Dendritic cell treated with granulocyte-macrophage colony-stimulating factor and Interleukin-4, amounts not matched to agents 40 ng/mL and 50 ng/mL, for 4 days (primary cell): Measurements from ENCODE around the gene MLF2.

ENCODE experiments used
- H3K27ac Mint-ChIP-seq: one replicate; pipeline ENCODE4 v1.8.0; 2022; ENCODE audit warnings: mild to moderate bottlenecking, mixed read lengths
- H3K27me3 Mint-ChIP-seq: one replicate; pipeline ENCODE4 v1.8.0; 2022; ENCODE audit warnings: mild to moderate bottlenecking, mixed read lengths
- H3K36me3 Mint-ChIP-seq: one replicate; pipeline ENCODE4 v1.8.0; 2022; ENCODE audit warnings: low read depth, mixed read lengths
- H3K4me1 Mint-ChIP-seq: one replicate; pipeline ENCODE4 v1.8.0; 2022; ENCODE audit warnings: low read depth, mixed read lengths
- H3K4me3 Mint-ChIP-seq: one replicate; pipeline ENCODE4 v1.8.0; 2022; ENCODE audit warnings: mild to moderate bottlenecking, moderate library complexity, mixed read lengths
- H3K9me3 Mint-ChIP-seq: one replicate; pipeline ENCODE4 v1.8.0; 2022; ENCODE audit warnings: mixed read lengths
- intact Hi-C: fragments of 100-400 bp; cut with micrococcal nuclease; formaldehyde crosslinking; loops from one replicate; pipeline ENCODE4 v1.15.0; 2022

The MLF2 gene

GRCh38 chr12:6772726-6773589 is 20.0 kb upstream of the MLF2 start:
- Mint-ChIP-seq H3K27ac (peak overlapping the region; percentile 88), H3K27me3 (peaks cover 83% of the 10 kb centered on the region), H3K36me3 (peaks cover 22% of the 10 kb centered on the region)

DNA sequence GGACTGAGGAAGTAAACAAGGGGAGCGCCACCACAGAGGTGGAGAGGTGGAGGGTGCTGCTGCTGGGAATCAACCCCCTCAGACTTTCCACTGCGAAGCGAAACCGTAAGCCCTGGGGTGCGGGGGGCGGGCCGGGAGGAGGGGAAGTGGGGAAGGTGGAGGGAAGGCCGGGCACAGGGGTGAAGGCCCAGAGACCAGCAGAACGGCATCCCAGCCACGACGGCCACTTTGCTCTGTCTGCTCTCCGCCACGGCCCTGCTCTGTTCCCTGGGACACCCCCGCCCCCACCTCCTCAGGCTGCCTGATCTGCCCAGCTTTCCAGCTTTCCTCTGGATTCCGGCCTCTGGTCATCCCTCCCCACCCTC is 19.4 kb upstream of the MLF2 start, which contains the start of gene LAG3:
LAG3 (plus strand) TSS at position 190 of the 365 bp plus-strand sequence. CDS start 333 bp downstream, outside the sequence.
- H3K36me3 Mint-ChIP-seq = peaks cover 28% of the 10 kb centered on the region
- H3K4me1 Mint-ChIP-seq = peaks cover 77% of the 10 kb centered on the region
- intact Hi-C loops = no loop called here
- peaks cover 83% of the 10 kb centered on the region for H3K27me3 Mint-ChIP-seq
- peak within 1 kb of the TSS; percentile 52 for H3K4me3 Mint-ChIP-seq
- no peaks in the 10 kb centered on the region for H3K9me3 Mint-ChIP-seq
- H3K27ac Mint-ChIP-seq = peak within 1 kb of the TSS; percentile 88

More at GRCh38 chr12:6772726-6773589, 20.0 kb upstream of the MLF2 start:
- Mint-ChIP-seq H3K4me3 (peak overlapping the region; percentile 52), H3K4me1 (peaks cover 72% of the 10 kb centered on the region), H3K9me3 (no peaks in the 10 kb centered on the region)
- intact Hi-C loops = no loop called here

- intact Hi-C loops = no loop called here
- Mint-ChIP-seq H3K27ac (peak overlapping the region; percentile 88), H3K4me3 (peak overlapping the region; percentile 33), H3K9me3 (no peaks in the 10 kb centered on the region), H3K36me3 (peaks cover 34% of the 10 kb centered on the region), H3K27me3 (peaks cover 81% of the 10 kb centered on the region), H3K4me1 (peaks cover 80% of the 10 kb centered on the region)
Measured at GRCh38 chr12:6771509-6772330, 18.8 kb upstream of the MLF2 start.

GRCh38 chr12:6771091-6771495 is 18.2 kb upstream of the MLF2 start:
- intact Hi-C loops = no loop called here
- Mint-ChIP-seq H3K27me3 (peaks cover 74% of the 10 kb centered on the region), H3K27ac (peak overlapping the region; percentile 88), H3K4me1 (peaks cover 80% of the 10 kb centered on the region), H3K9me3 (no peaks in the 10 kb centered on the region), H3K4me3 (peak overlapping the region; percentile 60), H3K36me3 (peaks cover 35% of the 10 kb centered on the region)

- Mint-ChIP-seq H3K27me3 (peaks cover 70% of the 10 kb centered on the region), H3K4me3 (peak overlapping the region; percentile 60), H3K27ac (peak overlapping the region; percentile 88), H3K36me3 (peaks cover 35% of the 10 kb centered on the region), H3K4me1 (peaks cover 84% of the 10 kb centered on the region), H3K9me3 (no peaks in the 10 kb centered on the region)
- intact Hi-C loops = no loop called here
Measured at GRCh38 chr12:6770600-6770999, 17.7 kb upstream of the MLF2 start.

DNA sequence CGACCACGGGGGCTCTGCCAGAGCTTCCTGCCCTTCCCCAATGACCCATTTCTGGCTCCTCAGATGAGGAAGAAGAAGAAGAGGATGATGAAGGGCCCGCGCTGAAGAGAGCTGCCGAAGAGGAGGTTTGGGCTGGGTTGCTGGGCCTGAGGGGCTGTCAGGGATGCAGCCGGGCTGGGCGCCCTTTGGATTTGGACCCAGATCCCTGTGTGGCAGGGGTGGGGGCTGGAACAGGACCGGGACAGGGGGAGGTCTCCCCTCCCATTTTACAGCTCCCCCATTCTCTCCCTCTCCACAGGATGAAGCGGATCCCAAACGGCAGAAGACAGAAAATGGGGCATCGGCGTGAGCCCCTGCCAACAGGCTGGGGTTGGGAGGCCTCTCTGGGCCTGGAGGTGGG is 17.2 kb upstream of the MLF2 start:
- H3K4me1 Mint-ChIP-seq = peaks cover 90% of the 10 kb centered on the region
- H3K9me3 Mint-ChIP-seq = no peaks in the 10 kb centered on the region
- peaks cover 35% of the 10 kb centered on the region for H3K36me3 Mint-ChIP-seq
- H3K27ac Mint-ChIP-seq = peak overlapping the region; percentile 88
- peak overlapping the region; percentile 37 for H3K4me3 Mint-ChIP-seq
- intact Hi-C loops = no loop called here
- H3K27me3 Mint-ChIP-seq = peaks cover 69% of the 10 kb centered on the region

DNA sequence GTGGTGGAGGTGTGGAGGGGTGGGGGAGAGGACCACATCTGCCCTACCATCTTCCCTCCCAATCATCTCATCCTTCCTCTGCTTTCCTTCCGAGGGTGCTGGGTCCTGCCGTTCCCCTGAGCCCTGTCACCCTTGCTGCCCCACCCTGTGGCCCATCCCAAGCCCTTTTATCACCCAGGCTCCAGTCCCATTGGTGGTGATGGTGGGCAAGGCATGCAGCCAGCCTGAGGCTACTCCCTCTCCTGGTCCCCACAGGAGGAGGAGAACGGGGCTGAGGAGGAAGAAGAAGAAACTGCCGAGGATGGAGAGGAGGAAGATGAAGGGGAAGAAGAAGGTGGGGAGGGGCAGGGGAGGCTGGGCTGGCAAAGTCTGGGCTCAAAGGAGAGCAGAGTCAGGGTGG is 16.7 kb upstream of the MLF2 start:
- H3K4me3 Mint-ChIP-seq = peak overlapping the region; percentile 37
- intact Hi-C loops = no loop called here
- peaks cover 66% of the 10 kb centered on the region for H3K27me3 Mint-ChIP-seq
- H3K9me3 Mint-ChIP-seq = no peaks in the 10 kb centered on the region
- peak overlapping the region; percentile 88 for H3K27ac Mint-ChIP-seq
- H3K36me3 Mint-ChIP-seq = peaks cover 35% of the 10 kb centered on the region
- peaks cover 90% of the 10 kb centered on the region for H3K4me1 Mint-ChIP-seq

DNA sequence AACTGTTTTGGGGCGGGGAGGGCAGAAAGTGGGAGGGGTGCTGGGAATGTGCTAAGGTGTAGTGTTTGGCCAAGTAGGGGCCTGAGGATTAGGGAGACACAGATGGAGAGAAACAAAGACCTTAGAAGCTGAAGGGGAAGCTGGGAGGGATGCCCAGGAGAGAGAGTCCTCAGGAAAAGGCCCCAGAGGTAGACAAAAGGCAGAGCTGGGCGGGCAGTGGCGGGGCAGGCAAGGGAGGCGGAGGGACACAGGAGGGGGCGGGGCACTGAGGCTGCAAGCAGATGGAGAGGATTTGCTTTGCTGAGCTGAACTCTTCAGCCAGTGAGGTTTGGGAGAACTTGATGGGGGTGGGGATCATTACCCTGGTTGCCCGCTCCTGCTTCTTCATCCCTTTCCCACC is 16.0 kb upstream of the MLF2 start:
- peaks cover 66% of the 10 kb centered on the region for H3K27me3 Mint-ChIP-seq
- intact Hi-C loops = no loop called here
- peaks cover 35% of the 10 kb centered on the region for H3K36me3 Mint-ChIP-seq
- no peak overlapping the region for H3K4me3 Mint-ChIP-seq
- peak overlapping the region; percentile 88 for H3K27ac Mint-ChIP-seq
- no peaks in the 10 kb centered on the region for H3K9me3 Mint-ChIP-seq
- peaks cover 90% of the 10 kb centered on the region for H3K4me1 Mint-ChIP-seq

DNA sequence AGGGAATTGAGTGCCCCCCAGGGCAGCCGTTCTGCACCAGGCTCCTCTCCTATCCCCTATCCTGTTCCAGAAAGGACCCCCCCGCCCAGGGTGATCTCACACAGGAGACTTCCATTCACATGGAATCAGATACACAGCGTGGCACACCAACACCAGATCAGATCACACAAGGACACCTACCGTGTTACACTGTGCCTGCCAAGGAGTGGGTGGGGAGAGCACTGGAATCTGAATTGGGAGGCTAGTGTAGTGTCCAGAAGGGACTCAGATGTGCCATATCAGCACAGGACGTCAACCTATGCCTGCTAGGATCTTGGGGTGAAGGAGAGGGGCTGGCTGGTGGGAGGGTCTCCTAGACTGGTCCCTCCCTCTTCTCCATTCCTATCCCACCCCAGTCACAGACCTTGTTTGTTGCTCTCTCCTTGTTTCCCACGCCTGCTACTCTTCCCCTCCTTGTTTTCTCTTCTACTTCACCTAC is 15.5 kb upstream of the MLF2 start:
- H3K36me3 Mint-ChIP-seq = peaks cover 35% of the 10 kb centered on the region
- H3K9me3 Mint-ChIP-seq = no peaks in the 10 kb centered on the region
- intact Hi-C loops = no loop called here
- H3K4me3 Mint-ChIP-seq = peak overlapping the region; percentile 89
- H3K4me1 Mint-ChIP-seq = peaks cover 90% of the 10 kb centered on the region
- peaks cover 63% of the 10 kb centered on the region for H3K27me3 Mint-ChIP-seq
- H3K27ac Mint-ChIP-seq = peak overlapping the region; percentile 88

GRCh38 chr12:6767353-6768319 is 14.7 kb upstream of the MLF2 start:
- Mint-ChIP-seq H3K4me1 (peaks cover 82% of the 10 kb centered on the region), H3K4me3 (peak overlapping the region; percentile 89), H3K27me3 (peaks cover 54% of the 10 kb centered on the region), H3K9me3 (no peaks in the 10 kb centered on the region), H3K36me3 (peaks cover 35% of the 10 kb centered on the region), H3K27ac (peak overlapping the region; percentile 87)
- intact Hi-C loops = no loop called here

DNA sequence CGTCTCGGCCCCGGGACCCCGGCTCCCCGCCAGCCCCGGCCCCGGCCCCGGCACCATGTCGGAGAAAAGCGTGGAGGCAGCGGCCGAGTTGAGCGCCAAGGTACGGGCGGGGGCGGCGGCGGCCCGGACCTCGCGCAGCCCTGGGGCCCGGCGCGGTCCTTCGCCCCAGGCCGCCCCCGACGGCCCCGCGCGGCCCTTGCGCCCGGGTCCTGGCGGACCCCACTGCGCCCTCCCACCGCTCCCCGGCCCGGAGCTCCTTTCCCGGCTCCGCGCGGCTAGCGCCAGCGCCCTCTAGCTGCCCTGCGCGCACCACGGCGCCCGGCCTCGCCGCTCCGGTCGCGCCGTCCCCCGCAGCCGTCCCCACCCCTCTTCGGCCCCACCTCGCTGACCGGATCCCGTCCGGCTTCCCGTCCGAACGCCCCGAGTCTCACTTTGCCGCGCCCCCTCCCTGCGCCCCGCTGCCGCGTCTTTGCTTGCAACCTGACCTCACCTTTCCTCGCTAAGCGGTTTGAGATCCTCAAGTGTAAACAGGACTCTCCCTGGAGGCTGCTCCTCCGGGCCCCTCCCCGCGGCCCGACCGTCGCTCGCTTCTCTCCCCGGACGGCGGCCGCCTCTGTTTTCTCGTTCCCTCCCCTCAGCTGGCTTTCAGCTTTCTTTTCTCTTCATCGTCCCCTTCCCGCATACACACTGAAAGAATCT is 13.9 kb upstream of the MLF2 start:
- peaks cover 54% of the 10 kb centered on the region for H3K27me3 Mint-ChIP-seq
- H3K36me3 Mint-ChIP-seq = peaks cover 35% of the 10 kb centered on the region
- H3K4me1 Mint-ChIP-seq = peaks cover 73% of the 10 kb centered on the region

DNA sequence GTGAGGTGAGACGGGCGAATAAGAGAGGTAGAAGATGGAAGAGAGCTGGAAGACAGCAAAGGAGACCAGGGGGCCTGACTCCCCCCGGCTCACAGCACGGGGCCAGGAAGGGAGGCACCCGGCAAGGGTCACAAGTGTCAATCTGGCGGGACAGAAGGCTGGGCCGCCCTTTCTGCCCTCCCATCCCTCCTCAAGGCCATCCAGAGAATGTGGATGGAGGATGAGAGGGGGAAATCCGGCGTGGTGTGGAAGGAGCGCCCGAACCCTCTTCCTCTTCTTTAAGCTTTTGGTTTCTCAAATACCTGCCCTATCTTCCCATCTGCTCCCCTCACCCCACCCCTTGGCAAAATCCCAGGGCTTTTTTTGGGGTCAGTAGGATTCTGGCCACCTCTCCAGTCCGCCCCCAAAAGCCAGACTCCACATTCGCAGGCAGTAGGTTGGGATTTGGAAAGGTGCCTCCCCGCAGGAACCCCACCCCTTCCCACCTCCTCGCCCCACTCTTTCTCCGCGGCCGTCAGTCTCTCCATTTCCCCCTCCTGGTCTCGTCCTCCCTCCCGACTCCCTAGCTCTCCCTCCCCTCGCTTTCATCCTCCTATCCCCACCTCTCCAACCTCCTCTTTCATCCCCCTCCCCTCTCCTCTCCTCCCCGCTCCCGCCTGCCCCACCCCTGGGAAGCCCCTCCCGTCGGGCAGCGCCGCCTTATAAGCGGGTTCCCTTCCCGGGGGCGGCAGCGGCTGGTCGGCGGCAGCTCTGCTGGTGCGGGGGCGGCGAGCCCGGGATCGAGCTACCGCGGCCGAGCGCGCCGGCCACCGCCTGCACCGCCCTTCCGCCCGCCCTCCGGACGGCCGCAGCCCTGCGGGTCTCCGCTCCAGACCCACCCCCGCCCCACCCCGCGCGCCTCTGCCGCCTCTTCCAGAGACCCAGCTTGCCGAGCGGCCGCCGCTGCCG is 13.0 kb upstream of the MLF2 start, which contains the start of gene PTMS:
PTMS (plus strand) TSS at position 730 of the 948 bp plus-strand sequence. CDS start 343 bp downstream, outside the sequence.
- no peaks in the 10 kb centered on the region for H3K9me3 Mint-ChIP-seq
- H3K4me3 Mint-ChIP-seq = peak within 1 kb of the TSS; percentile 89
- peaks cover 32% of the 10 kb centered on the region for H3K36me3 Mint-ChIP-seq
- peak within 1 kb of the TSS; percentile 87 for H3K27ac Mint-ChIP-seq
- H3K4me1 Mint-ChIP-seq = peaks cover 65% of the 10 kb centered on the region
- intact Hi-C loops = no loop called here
- peaks cover 58% of the 10 kb centered on the region for H3K27me3 Mint-ChIP-seq

More for the DNA sequence above, 13.9 kb upstream of the MLF2 start:
- Mint-ChIP-seq H3K4me3 (peak overlapping the region; percentile 89), H3K27ac (peak overlapping the region; percentile 87), H3K9me3 (no peaks in the 10 kb centered on the region)
- intact Hi-C loops = no loop called here
